Activated CD4-positive, alpha-beta memory T cell treated with anti-CD3 and anti-CD28 coated beads, Interleukin-2, amount 10 ng/mL, durations not matched to agents 7 days and 5 days (primary cell): Measurements from ENCODE around the gene MAP6. TPM values are rescaled to one million over a fixed set of nuclear protein-coding genes. Genes with fewer than 3 reads are reported as not detected.

Source experiments
- CTCF ChIA-PET: fragments of 350-600 bp; sonication (Branson Sonifier 250); formaldehyde crosslinking; loops from one replicate; lab custom pipeline; 2021; ENCODE audit warnings: antibody characterized with exemption, inconsistent platforms; lab: Charles Lee
- POLR2A ChIA-PET: fragments of 350-600 bp; sonication (Branson Sonifier 250); formaldehyde crosslinking; loops from one replicate; lab custom pipeline; 2021; ENCODE audit warnings: antibody characterized with exemption; lab: Charles Lee
- DNase-seq: peaks from one replicate; pipeline ENCODE4 v3.0.0-alpha.2; 2020
- H3K27ac Mint-ChIP-seq: one replicate; pipeline ENCODE4 v1.8.0; 2021; ENCODE audit warnings: mild to moderate bottlenecking, mixed read lengths
- H3K27me3 Mint-ChIP-seq: one replicate; pipeline ENCODE4 v1.8.0; 2021; ENCODE audit warnings: mixed read lengths
- H3K36me3 Mint-ChIP-seq: one replicate; pipeline ENCODE4 v1.8.0; 2021; ENCODE audit warnings: low read depth, mixed read lengths
- H3K4me1 Mint-ChIP-seq: one replicate; pipeline ENCODE4 v1.8.0; 2021; ENCODE audit warnings: mixed read lengths
- H3K4me3 Mint-ChIP-seq: one replicate; pipeline ENCODE4 v1.8.0; 2021; ENCODE audit warnings: mild to moderate bottlenecking, mixed read lengths
- H3K9me3 Mint-ChIP-seq: one replicate; pipeline ENCODE4 v1.8.0; 2021; ENCODE audit warnings: mixed read lengths
- total RNA-seq, 2 experiments: library from RNA; stranded (reverse); gene quantifications; one replicate each; pipeline ENCODE4 v1.2.3, GENCODE V29; 2021

The MAP6 gene
- total RNA-seq, 2 experiments from 2014 or later: 1.5 to 1.6 TPM

GRCh38 chr11:75557666-75558494 lies 111.0 kb downstream of the MAP6 start:
- no peaks in the 10 kb centered on the region for H3K9me3 Mint-ChIP-seq
- peaks cover 21% of the 10 kb centered on the region for H3K4me1 Mint-ChIP-seq
- ChIA-PET POLR2A (no interaction called here), CTCF (no interaction called here)
- H3K27me3 Mint-ChIP-seq: peaks cover 6% of the 10 kb centered on the region
- no peaks in the 10 kb centered on the region for H3K36me3 Mint-ChIP-seq
- no peak for DNase-seq
- no peak overlapping the region for H3K27ac Mint-ChIP-seq
- no peak overlapping the region for H3K4me3 Mint-ChIP-seq

GRCh38 chr11:75556275-75556674 lies 112.6 kb downstream of the MAP6 start:
- H3K4me1 Mint-ChIP-seq: peaks cover 7% of the 10 kb centered on the region
- ChIA-PET CTCF (no interaction called here), POLR2A (no interaction called here)
- DNase-seq: no peak
- H3K27ac Mint-ChIP-seq: no peak overlapping the region
- no peak overlapping the region for H3K4me3 Mint-ChIP-seq
- H3K9me3 Mint-ChIP-seq: no peaks in the 10 kb centered on the region
- H3K36me3 Mint-ChIP-seq: no peaks in the 10 kb centered on the region
- peaks cover 6% of the 10 kb centered on the region for H3K27me3 Mint-ChIP-seq

GRCh38 chr11:75555079-75555811 lies 113.6 kb downstream of the MAP6 start:
- no peak overlapping the region for H3K4me3 Mint-ChIP-seq
- no peaks in the 10 kb centered on the region for H3K9me3 Mint-ChIP-seq
- no peak overlapping the region for H3K27ac Mint-ChIP-seq
- peaks cover 6% of the 10 kb centered on the region for H3K27me3 Mint-ChIP-seq
- no peaks in the 10 kb centered on the region for H3K36me3 Mint-ChIP-seq
- ChIA-PET POLR2A (interaction anchor here (1.0 kb wide), 1 partner anchor 21 kb away, joined by 3 read pairs; no protein-coding TSS in a partner anchor), CTCF (no interaction called here)
- no peak for DNase-seq
- H3K4me1 Mint-ChIP-seq: no peaks in the 10 kb centered on the region

- Mint-ChIP-seq H3K9me3 (no peaks in the 10 kb centered on the region), H3K36me3 (no peaks in the 10 kb centered on the region), H3K27ac (no peak overlapping the region), H3K27me3 (peaks cover 6% of the 10 kb centered on the region), H3K4me1 (peaks cover 2% of the 10 kb centered on the region), H3K4me3 (no peak overlapping the region)
- DNase-seq: no peak
- ChIA-PET CTCF (interaction anchor here (1.0 kb wide), 1 partner anchor 11 kb away, joined by 3 read pairs; no protein-coding TSS in a partner anchor), POLR2A (interaction anchor here (0.9 kb wide), 2 partner anchors 14 to 15 kb away, joined by 3 read pairs; no protein-coding TSS in a partner anchor)
These were observed 114.4 kb downstream of the MAP6 start for GRCh38 chr11:75554258-75555022.

- CTCF ChIA-PET: interaction anchor here (0.6 to 1.0 kb wide), 2 partner anchors 11 to 15 kb away, joined by 3 read pairs; no protein-coding TSS in a partner anchor
- H3K27ac Mint-ChIP-seq: no peak overlapping the region
- H3K27me3 Mint-ChIP-seq: peaks cover 6% of the 10 kb centered on the region
- POLR2A ChIA-PET: interaction anchor here (0.9 kb wide), 2 partner anchors 15 kb away, joined by 3 read pairs; no protein-coding TSS in a partner anchor
- no peak overlapping the region for H3K4me3 Mint-ChIP-seq
- H3K4me1 Mint-ChIP-seq: peaks cover 4% of the 10 kb centered on the region
- H3K9me3 Mint-ChIP-seq: no peaks in the 10 kb centered on the region
- DNase-seq: no peak
- H3K36me3 Mint-ChIP-seq: no peaks in the 10 kb centered on the region
These were observed 115.0 kb downstream of the MAP6 start for GRCh38 chr11:75553889-75554257.

GRCh38 chr11:75553182-75553581 lies 115.7 kb downstream of the MAP6 start:
- H3K27ac Mint-ChIP-seq: no peak overlapping the region
- no peak for DNase-seq
- H3K36me3 Mint-ChIP-seq: no peaks in the 10 kb centered on the region
- H3K27me3 Mint-ChIP-seq: peaks cover 6% of the 10 kb centered on the region
- H3K9me3 Mint-ChIP-seq: no peaks in the 10 kb centered on the region
- peaks cover 4% of the 10 kb centered on the region for H3K4me1 Mint-ChIP-seq
- H3K4me3 Mint-ChIP-seq: no peak overlapping the region
- POLR2A ChIA-PET: no interaction called here
- CTCF ChIA-PET: interaction anchor here (0.6 kb wide), 1 partner anchor 15 kb away, joined by 3 read pairs; no protein-coding TSS in a partner anchor

GRCh38 chr11:75549370-75549958 lies 119.4 kb downstream of the MAP6 start:
- H3K36me3 Mint-ChIP-seq: no peaks in the 10 kb centered on the region
- ChIA-PET POLR2A (interaction anchor here (0.7 to 1.4 kb wide), 3 partner anchors 11 to 13 kb away, joined by 3 read pairs; partner anchors contain the start of gene SERPINH1), CTCF (interaction anchor here (0.6 to 1.8 kb wide), 4 partner anchors 12 to 1294 kb away, joined by 4 to 9 read pairs (median 6); no protein-coding TSS in a partner anchor)
- H3K4me1 Mint-ChIP-seq: peaks cover 4% of the 10 kb centered on the region
- DNase-seq: no peak
- no peaks in the 10 kb centered on the region for H3K9me3 Mint-ChIP-seq
- peaks cover 10% of the 10 kb centered on the region for H3K27me3 Mint-ChIP-seq
- H3K27ac Mint-ChIP-seq: no peak overlapping the region
- H3K4me3 Mint-ChIP-seq: no peak overlapping the region

GRCh38 chr11:75548595-75549272 lies 120.1 kb downstream of the MAP6 start:
- Mint-ChIP-seq H3K36me3 (no peaks in the 10 kb centered on the region), H3K9me3 (no peaks in the 10 kb centered on the region), H3K4me3 (no peak overlapping the region), H3K4me1 (peaks cover 4% of the 10 kb centered on the region), H3K27me3 (peaks cover 10% of the 10 kb centered on the region), H3K27ac (no peak overlapping the region)
- ChIA-PET CTCF (interaction anchor here (0.6 to 1.8 kb wide), 6 partner anchors 10 to 1294 kb away, joined by 4 to 9 read pairs (median 5); no protein-coding TSS in a partner anchor), POLR2A (interaction anchor here (0.7 to 1.4 kb wide), 3 partner anchors 10 to 14 kb away, joined by 3 read pairs; partner anchors contain the start of gene SERPINH1)
- DNase-seq: no peak

- Mint-ChIP-seq H3K9me3 (no peaks in the 10 kb centered on the region), H3K4me1 (peaks cover 4% of the 10 kb centered on the region), H3K27ac (no peak overlapping the region), H3K4me3 (no peak overlapping the region), H3K36me3 (no peaks in the 10 kb centered on the region), H3K27me3 (peaks cover 10% of the 10 kb centered on the region)
- DNase-seq: no peak
- POLR2A ChIA-PET: no interaction called here
- CTCF ChIA-PET: interaction anchor here (1.8 kb wide), 1 partner anchor 28 kb away, joined by 9 read pairs; no protein-coding TSS in a partner anchor
These were observed 121.2 kb downstream of the MAP6 start for GRCh38 chr11:75547617-75548058.

- ChIA-PET CTCF (no interaction called here), POLR2A (no interaction called here)
- peaks cover 10% of the 10 kb centered on the region for H3K27me3 Mint-ChIP-seq
- peaks cover 4% of the 10 kb centered on the region for H3K4me1 Mint-ChIP-seq
- H3K9me3 Mint-ChIP-seq: no peaks in the 10 kb centered on the region
- DNase-seq: no peak
- H3K4me3 Mint-ChIP-seq: no peak overlapping the region
- H3K36me3 Mint-ChIP-seq: no peaks in the 10 kb centered on the region
- no peak overlapping the region for H3K27ac Mint-ChIP-seq
These were observed 121.7 kb downstream of the MAP6 start for GRCh38 chr11:75547177-75547576.

GRCh38 chr11:75543806-75544205 lies 125.0 kb downstream of the MAP6 start:
- Mint-ChIP-seq H3K36me3 (no peaks in the 10 kb centered on the region), H3K27me3 (peaks cover 10% of the 10 kb centered on the region), H3K9me3 (no peaks in the 10 kb centered on the region), H3K4me1 (peaks cover 4% of the 10 kb centered on the region), H3K4me3 (no peak overlapping the region), H3K27ac (no peak overlapping the region)
- DNase-seq: no peak
- ChIA-PET CTCF (interaction anchor here (1.0 kb wide), 1 partner anchor 10 kb away, joined by 3 read pairs; no protein-coding TSS in a partner anchor), POLR2A (no interaction called here)
